Activated CD4-positive, alpha-beta T cell treated with anti-CD3 and anti-CD28 coated beads, Interleukin-10, Interleukin-2, amounts not matched to agents 100 ng/mL and 50 ng/mL, durations not matched to agents 16 hours and 8 hours (primary cell): ENCODE results near the gene UBE3A.
"Not testable (repeated sequence)": the region's sequence is repeated elsewhere in the genome, so short reads cannot be mapped to it uniquely, and the experiment has no call there.

Source experiments
- DNase-seq: peaks from one replicate; pipeline ENCODE4 v3.0.0-alpha.2; 2020

The UBE3A gene

GRCh38 chr15:25437777-25438600, 835 bp downstream of the UBE3A start:
- peak; percentile 65 for DNase-seq

- no peak for DNase-seq
Measured at GRCh38 chr15:25436707-25437106, 2.1 kb downstream of the UBE3A start.

DNA sequence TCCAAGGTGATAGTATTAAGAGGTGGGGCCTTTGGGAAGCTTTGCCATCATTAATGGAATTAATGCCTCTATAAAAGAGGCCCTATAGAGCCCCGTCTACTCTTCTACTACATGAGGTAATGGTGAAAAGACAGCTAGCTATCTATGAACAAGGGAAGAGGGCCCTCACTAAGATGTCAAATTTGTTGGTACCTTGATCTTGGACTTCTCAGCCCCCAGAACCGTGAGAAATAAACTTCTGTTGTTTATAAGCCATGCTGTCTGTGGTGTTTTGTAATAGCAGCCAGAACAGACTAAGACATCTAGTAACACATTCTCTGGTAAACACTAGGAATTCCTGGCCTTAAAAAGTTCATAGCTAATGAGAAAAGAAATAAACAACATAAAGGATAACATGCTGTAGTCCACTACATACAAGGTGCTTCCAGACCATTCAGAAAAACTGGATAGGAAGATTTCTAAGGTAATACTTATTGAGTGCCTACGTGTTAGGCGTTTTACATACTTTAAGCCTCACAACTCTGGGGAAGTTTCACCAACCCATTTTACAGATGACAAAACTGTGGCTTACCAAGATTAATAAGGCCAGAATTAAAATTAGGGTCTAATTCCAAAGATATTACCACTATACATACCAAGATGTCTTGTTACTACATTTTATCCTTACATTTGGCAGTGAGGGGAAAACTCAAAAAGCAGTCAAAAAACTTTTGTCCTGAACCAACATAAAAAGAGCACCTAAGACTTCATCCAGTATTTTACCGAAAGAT, 3.2 kb downstream of the UBE3A start:
- no peak for DNase-seq

DNA sequence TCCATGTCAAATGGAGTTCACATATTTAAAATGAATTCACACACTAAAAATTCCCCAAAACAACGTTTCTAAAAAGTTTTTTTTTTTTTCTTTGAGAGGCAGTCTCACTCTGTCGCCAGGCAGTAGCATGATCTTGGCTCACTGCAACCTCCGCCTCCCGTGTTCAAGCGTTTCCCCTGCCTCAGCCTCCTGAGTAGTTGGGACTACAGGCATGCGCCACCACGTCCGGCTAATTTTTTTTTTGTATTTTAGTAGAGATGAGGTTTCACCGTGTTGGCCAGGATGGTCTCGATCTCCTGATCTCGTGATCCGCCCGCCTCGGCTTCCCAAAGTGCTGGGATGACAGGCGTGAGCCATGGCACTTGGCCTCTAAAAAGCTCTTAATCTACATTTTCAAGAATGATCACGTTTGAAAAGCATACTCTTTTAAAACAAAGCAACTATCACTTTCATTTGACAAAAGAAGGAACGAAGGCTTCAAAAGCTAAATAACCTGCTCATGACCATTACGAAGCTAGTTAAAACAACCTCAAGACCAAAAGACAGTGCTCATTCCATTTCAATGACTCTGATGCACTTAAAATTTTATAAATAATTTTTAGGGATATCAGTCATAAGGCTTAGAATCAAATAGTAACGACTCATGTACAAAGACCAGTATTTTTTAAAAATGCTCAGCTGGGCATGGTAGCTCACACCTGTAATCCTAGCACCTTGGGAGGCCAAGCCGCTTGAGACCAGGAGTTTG, 5.5 kb downstream of the UBE3A start:
- DNase-seq: no peak

DNA sequence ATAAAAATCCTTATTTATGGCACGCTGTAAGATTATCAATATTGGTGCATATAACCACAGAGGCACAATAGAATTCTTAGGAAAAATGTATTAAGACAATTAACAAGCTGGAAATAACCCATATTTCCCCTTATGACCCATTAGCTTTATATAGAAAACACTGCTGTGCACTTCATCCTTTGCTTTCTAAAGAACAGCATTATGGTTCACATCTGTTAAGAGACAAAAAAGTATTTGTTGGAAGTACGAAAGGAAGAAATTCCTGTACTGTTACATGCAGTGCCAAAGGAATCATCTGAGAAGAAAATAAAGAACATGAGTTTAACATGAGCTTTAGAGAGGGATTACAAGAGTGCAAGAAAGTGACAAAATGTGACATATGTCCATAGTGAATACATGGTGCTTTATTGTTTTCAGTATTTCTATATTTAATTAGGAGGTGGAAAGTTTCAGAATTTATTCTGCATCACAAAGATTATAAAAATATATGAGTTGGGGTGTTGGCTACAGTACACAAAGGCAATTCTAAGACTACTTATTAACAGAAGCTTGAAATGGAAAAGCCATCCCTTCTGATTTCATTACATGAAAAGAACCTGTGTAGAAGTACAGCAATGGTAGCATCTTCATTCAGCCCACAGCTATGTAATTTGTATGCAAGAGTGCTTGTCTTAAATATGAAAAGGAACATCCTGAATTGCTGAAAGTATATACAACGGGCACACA, 6.8 kb downstream of the UBE3A start:
- DNase-seq: no peak

- no peak for DNase-seq
Measured at GRCh38 chr15:25427861-25428260, 11.0 kb downstream of the UBE3A start.

DNA sequence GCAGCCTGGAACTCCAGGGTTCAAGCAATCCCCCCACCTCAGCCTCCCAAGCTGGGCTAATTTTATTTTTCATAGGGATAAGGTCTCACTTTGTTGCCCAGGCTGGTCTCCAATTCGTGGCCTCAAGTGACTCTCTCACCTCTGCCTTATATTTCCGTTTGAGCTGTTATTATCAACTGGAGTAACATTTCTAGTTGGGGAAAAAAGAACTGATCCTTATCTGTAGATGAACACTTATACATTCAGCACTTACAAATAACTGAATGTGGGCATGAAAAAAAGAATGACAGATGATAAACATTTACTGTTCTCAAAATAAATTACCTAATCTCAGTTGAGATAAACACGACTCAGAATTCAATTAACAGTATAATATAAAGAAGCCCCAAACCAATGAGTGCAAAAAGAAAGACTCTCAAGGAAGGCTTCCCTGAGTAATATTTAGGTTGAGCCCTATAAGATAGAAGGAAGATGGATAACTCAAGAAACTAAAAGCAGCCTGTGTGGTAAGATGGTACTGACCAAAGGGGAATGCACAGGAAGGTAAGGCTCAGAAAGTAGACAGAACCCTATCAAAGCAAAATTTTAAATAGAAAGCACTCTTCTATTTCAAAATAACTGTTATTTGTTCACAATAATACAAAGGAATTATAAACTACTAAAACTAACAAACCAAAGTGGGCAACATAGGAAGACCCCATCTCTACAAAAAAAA, 11.8 kb downstream of the UBE3A start:
- no peak for DNase-seq

DNA sequence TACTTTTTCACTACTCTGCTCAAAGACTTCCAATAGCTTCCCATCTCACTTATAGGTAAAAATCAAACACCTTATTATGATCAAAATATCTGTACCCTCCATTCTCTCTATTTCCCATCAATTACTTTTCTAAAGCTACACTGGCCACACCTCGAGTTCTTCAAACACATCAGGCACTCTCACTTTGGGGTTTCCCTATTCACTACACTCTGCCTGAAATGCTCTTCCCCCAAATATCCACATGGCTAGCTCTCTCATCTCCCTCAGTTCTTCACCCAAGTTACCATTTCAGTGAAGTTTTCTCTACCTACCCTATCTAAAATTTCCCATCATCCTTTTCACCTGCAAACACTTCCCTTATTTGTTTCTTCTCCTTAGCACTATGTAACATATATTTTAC, 14.8 kb downstream of the UBE3A start:
- DNase-seq: no peak

DNA sequence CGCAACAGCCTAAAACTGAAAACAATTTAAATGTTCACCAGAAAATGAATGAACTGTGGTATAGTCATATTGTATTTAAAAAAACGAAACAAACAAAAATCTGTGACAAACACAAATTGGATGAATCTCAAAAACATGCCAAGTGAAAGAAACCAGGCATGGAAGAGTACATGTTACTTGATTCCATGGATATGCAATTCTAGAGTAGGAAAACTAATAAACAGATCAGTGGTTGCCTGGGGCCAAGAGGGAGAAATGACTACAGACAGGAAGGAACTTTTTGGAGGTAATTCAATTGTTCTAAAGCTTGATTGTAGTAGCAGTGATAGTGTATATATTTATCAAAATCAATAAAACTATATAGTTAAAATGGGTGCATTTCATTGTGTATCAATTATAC, 16.8 kb downstream of the UBE3A start:
- no peak for DNase-seq

GRCh38 chr15:25418202-25418601, 20.6 kb downstream of the UBE3A start:
- no peak for DNase-seq

GRCh38 chr15:25417604-25418003, 21.2 kb downstream of the UBE3A start:
- DNase-seq: no peak

DNA sequence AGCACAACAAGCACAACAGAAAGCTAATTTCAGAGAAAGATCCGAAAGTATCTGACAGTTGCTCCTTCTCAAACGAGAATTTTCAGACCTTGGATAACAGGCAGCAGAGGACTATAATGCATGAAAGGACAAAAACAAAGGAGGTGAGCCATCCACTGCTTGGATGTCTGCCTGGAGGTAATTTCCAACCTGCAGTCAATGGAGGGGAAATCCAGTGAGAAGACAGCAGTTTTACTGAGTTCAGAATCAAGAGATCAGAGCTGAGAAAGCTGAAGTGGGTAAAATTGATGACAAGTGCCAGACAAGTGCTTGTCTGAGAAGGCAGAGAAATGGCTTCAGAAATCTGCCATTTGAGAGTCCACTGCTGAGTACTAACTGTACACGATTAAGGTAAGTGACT, 22.1 kb downstream of the UBE3A start:
- DNase-seq: no peak

GRCh38 chr15:25415707-25416106, 23.1 kb downstream of the UBE3A start:
- DNase-seq: no peak

GRCh38 chr15:25415217-25415616, 23.6 kb downstream of the UBE3A start:
- DNase-seq: no peak

DNA sequence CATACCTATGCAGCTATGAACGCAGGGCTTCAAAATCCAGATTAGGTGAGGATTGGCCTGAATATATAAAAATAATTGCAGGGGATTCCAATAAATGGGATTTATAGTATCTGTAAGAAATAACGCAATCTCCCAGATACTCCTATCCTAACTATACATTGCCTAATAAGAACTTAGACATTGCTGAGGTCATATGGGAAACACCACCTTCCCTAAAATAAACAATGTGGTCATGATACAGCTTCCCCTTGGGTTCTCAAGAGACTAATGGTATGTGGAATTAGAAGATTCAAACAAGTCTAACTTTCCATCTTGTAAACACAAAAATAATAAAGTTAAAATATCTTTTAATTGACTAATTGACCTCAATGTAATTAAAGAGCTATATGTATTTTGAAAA, 28.2 kb downstream of the UBE3A start:
- no peak for DNase-seq

- not testable (repeated sequence) for DNase-seq
Measured at GRCh38 chr15:25409731-25410130, 29.1 kb downstream of the UBE3A start.

DNA sequence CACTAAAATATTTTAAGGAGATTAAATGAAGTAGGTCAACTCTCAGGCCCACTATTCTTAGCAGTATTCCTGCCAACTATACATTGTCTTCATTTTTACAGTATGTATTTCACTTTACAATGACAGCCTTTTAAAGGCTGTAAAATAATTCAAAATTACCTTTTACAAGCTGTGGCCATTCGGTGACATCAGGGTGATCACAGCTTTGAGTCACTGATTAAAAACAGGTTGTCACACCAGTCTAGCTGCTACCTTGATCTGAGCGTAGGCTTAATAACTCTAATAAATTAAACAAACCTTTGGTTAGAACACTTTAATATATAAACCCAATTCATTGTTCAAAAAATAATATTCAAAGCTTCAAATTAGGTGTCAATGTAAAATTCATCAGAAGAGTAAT, 29.9 kb downstream of the UBE3A start:
- DNase-seq: no peak

- no peak for DNase-seq
Measured at GRCh38 chr15:25408428-25408827, 30.4 kb downstream of the UBE3A start.

DNA sequence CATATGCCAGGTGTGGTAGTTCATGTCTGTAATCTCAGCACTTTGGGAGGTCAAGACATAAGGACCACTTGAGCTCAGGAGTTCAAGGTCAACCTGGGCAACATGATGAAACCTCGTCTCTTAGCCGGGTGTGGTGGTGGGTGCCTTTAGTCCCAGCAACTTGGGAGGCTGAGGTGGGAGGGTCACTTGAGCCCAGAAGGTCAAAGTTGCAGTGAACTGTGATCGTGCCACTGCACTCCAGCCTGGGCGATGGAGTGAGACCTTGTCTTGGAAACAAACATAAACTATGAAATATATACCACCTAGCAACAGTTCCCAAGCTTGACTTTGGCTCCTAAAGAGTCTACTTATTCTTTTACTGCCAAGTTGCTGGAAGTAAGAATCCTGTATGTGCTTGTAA, 30.9 kb downstream of the UBE3A start:
- no peak for DNase-seq

DNA sequence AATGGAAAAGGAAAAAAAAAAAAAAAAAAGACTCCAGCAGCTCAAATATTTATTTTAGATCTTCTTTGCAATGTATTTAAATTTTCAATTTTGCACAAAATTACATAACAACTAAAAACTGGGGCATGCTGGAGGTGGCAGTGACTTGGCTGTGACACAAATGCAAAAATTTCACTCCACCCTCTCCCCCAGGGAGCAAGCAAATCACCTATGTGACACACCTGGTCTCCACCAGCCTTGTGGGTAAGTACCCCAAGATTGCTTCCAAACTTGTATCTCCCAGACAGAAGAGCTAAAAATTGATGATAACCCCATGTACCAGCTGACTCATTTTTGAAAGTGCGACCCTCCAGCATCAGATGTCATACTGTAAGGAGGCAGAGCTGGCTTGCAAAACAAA, 32.0 kb downstream of the UBE3A start:
- DNase-seq: peak; percentile 5

DNA sequence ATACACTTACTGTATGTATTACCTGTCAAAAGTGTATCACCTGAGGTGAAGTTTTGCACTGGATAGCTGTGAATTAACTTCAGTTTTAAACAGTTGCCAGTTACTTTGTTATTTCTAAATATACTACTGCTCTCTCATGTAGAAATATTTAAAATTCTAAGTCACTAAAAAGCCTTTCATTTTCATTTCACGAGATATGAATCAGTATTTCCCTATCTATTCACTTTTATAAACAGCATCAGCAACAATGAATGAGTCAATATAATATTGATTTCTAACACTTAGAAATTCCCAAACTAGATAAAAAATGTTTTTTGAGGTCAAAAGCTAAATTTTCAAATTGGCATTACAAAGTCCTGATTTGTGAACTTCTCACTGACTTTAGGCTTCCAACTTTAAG, 32.6 kb downstream of the UBE3A start:
- no peak for DNase-seq

GRCh38 chr15:25403771-25404170, 35.1 kb downstream of the UBE3A start:
- DNase-seq: no peak
